GM12875 (cell line): ENCODE data around the gene SLC66A2.
A peak's percentile ranks its signal among the peaks of the same experiment; 100 is the strongest.

Experiments
- H3K4me3 ChIP-seq: one replicate; pipeline ENCODE4 v1.5.1; 2011; ENCODE audit warnings: low read depth, low read length, control low read depth
- TF ChIP-seq, protein P1 (sequence below): IDR thresholded peaks from 2 replicates; pipeline ENCODE4 v1.5.1; 2011; ENCODE audit warnings: low read depth, mild to moderate bottlenecking, control low read depth, inconsistent platforms, low read length, moderate library complexity, borderline replicate concordance; ENCODE audit not compliant: insufficient read depth

Gene SLC66A2

DNA sequence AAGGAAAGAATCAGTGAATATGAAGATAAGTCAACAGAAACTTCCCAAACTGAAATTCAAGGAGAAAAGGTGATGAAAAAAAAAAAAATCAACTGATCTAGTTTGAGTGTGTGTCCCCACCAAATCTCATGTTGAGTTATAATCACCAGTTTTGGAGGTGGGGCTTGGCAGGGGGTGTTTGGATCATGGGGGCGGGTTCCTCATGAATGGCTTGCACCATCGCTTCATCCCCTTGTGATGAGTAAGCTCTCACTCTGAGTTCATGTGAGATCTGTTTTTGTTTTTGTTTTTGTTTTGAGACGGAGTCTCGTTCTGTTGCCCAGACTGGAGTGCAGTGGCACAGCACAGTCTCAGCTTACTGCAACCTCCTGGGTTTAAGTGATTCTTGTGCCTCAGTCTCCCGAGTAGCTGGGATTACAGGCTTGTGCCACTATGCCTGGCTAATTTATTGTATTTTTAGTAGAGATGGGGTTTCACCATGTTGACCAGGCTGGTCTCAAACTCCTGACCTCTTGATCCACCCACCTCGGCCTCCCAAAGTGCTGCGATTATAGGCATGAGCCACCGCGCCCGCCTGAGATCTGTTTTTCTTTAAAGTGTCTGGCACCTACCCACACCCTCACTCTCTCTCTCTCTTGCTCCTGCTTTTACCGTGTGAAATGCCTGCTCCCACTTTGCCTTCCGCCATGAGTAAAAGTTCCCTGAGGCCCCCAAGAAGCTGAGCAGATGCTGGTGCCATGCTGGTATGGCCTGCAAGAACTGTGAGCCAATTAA lies 4.0 kb upstream of the SLC66A2 start:
- TF ChIP-seq, protein P1, sequence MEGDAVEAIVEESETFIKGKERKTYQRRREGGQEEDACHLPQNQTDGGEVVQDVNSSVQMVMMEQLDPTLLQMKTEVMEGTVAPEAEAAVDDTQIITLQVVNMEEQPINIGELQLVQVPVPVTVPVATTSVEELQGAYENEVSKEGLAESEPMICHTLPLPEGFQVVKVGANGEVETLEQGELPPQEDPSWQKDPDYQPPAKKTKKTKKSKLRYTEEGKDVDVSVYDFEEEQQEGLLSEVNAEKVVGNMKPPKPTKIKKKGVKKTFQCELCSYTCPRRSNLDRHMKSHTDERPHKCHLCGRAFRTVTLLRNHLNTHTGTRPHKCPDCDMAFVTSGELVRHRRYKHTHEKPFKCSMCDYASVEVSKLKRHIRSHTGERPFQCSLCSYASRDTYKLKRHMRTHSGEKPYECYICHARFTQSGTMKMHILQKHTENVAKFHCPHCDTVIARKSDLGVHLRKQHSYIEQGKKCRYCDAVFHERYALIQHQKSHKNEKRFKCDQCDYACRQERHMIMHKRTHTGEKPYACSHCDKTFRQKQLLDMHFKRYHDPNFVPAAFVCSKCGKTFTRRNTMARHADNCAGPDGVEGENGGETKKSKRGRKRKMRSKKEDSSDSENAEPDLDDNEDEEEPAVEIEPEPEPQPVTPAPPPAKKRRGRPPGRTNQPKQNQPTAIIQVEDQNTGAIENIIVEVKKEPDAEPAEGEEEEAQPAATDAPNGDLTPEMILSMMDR = no peak
- H3K4me3 ChIP-seq = no peak overlapping the region

DNA sequence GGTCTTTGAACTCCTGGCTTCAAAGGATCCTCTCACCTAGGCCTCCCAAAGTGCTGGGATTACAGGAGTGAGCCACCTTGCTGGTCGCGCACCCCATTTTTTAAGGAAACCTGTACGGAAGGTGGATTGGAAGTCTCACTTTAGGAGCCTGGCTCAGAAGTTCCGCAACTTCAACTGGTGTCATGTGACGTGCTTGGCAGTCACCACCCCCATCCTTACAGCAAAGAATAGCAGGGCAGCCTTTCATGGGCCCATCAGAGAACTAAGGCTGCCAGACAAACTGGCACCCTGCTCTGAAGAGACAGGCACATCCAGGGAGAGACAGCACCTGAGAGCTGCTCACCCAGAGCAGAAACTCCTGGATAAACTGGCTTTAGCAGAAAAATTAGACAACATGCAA lies 3.3 kb upstream of the SLC66A2 start:
- no peak overlapping the region for H3K4me3 ChIP-seq
- TF ChIP-seq, protein P1 = no peak

DNA sequence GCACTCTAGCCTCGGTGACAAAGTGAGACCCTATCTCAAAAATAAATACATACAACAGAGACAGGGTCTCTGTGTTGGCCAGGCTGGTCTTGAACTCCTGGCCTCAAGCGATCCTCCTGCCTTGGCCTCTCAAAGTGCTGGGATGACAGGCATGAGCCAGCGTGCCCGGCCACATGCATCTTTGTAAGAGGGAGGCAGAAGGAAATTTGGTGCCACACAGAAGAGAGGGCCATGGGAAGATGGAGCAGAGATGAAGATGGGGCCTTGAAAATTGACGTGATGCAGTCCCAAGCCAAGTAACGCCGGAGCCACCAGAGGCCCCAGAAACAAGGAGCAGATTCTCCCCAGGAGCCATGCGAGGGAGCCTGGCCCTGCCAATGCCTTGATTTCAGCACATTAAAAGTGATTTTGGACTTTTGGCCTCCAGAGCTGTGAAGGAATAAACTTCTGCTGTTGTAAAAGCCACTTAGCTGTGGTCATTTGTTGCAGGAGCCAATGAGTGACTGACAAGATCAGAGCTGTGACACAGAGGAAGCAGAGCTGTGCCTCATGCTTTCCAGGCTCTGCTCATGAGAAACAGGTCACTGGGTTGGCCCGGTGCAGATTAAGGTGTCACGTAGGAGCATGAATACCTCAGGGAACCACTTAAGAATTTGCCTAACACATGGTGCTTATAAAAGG lies 2.7 kb upstream of the SLC66A2 start:
- TF ChIP-seq, protein P1 = no peak
- no peak overlapping the region for H3K4me3 ChIP-seq

GRCh38 chr18:79952996-79953559 lies 1.6 kb upstream of the SLC66A2 start:
- H3K4me3 ChIP-seq = no peak overlapping the region
- TF ChIP-seq, protein P1 = no peak

GRCh38 chr18:79952456-79952995 lies 1.1 kb upstream of the SLC66A2 start:
- TF ChIP-seq, protein P1 = no peak
- H3K4me3 ChIP-seq = peak overlapping the region; percentile 81

DNA sequence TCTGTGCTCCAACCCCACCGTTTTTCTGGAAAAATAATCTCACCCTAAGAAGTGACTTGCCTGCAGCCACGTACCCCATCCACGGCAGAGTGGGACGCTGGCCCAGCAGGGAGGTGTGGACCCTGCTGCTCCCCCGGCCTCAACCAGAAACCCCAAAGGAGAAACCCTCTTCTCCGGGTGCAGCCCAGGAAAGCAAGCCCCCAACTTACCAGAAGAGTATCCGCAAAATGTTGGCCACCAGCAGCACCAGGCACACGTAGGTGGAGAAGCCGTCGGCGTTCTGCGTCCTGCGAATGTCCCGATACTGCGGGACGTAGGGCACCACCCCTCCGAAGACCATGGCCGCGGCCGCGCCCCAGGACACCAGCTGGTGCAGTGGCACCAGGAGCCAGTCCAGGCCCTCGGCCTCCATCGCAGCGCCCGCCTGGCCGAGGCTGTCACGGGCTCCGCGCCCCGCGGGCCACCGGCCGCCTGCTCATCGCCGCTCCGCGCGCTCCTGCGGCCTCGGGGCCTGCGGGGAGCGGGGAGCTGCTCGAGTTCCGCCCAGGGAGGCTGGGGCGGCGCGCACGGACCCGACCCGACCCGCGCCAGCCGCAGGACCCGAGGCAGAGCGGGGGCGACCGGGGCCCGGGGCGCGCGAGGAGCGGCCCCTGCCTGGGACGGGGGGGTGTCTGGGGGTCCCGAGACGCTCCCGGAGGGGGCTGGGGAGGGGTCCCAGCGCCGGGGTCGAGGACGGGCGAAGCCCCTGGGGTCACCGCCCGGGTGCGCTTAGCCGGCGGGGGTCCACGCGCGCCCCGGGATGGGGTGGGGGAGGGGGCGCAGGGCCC lies 725 bp downstream of the SLC66A2 start:
- TF ChIP-seq, protein P1 = no peak
- peak overlapping the region; percentile 81 for H3K4me3 ChIP-seq
